Measurements from ENCODE around the gene PPEF2.
"Not testable (repeated sequence)": the region's sequence is repeated elsewhere in the genome, so short reads cannot be mapped to it uniquely, and the experiment has no call there.

Gene PPEF2, protein sequence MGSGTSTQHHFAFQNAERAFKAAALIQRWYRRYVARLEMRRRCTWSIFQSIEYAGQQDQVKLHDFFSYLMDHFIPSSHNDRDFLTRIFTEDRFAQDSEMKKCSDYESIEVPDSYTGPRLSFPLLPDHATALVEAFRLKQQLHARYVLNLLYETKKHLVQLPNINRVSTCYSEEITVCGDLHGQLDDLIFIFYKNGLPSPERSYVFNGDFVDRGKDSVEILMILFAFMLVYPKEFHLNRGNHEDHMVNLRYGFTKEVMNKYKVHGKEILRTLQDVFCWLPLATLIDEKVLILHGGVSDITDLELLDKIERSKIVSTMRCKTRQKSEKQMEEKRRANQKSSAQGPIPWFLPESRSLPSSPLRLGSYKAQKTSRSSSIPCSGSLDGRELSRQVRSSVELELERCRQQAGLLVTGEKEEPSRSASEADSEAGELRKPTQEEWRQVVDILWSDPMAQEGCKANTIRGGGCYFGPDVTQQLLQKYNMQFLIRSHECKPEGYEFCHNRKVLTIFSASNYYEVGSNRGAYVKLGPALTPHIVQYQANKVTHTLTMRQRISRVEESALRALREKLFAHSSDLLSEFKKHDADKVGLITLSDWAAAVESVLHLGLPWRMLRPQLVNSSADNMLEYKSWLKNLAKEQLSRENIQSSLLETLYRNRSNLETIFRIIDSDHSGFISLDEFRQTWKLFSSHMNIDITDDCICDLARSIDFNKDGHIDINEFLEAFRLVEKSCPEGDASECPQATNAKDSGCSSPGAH

DNA sequence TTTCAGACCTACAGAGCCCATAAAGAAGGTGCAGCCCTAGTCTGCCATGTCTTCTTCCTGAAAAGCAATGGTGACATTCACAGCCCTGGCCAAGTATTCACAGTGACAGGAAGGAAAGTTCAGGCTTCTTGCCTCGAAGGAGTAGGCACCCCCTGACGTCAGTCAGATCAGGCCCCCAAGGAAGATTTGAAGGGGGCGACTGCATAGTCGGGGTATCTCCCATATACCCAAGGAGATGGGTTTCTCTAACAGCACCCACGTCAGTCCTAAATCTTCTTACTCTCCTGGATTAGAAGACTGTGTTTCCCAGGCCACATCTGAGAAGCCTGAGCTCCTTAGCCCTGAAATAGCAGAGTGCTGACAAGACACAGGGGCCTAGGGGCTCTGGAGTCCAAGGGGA, at the start of gene PPEF2:
PPEF2 (minus strand) TSS at position 101 of the 400 bp plus-strand sequence. CDS start 6,127 bp downstream, outside the sequence.
- DNase-seq (ENCODE audit: low read depth), result no peak

GRCh38 chr4:75950213-75950815, 48.1 kb upstream of the PPEF2 start:
- DNase-seq (ENCODE audit: low read depth), result no peak

DNA sequence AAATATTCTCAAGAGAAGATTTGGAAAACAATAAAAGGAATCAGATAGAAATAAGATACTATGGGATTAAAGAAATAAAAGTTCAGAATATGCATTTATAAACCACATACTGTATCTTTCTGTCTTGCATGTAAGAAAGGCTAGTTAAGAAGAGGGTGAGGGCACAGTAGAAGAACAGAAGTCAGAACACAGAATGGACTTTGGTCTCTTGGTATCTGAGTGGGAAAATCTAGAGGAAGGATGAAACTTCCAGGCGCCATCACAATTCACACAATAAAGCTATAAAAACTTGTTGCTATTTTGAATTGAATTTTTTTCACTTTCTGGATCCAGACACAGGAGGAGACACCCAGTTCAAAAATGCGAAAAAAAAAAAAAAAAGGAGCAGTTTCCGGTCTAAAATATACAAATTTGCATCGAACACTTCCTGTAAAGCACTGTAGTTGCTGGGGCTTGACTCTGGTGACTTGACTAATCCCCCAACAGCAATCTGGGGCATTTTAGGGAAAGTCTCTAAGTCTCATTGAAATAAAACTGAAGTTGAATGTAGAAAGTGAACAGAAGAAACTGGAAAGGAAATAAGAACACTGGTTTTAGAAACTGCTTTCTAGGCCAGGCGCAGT, 46.7 kb upstream of the PPEF2 start:
- DNase-seq (ENCODE audit: low read depth), result no peak

DNA sequence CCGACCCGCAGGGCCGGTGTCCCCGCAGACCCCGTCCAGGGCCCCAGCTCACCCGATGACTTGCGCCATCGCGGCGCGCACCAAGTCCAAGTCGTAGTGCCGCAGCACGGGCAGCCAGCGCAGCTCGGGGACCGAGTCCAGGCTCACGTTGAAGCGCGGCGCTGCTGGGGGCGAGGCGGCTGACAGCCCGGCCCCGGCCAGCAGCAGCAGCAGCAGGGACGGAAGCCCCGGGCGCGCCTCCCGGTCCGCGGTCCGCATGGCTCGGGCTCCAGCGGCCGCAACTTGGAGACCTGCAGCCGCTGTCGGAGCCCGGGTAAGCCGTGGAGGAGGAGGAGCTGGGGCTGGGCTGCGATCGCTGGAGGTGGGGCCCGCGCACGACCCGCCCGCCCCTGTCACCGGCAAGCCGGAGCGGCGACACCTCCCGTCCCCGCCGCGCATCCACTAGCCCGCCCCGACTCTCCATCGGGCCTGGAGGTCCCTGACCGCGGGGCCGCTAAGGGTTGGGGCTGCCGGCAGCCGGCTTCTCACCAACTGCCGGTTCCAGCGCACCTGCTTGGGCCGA, 38.5 kb upstream of the PPEF2 start, which contains the start of gene NAAA:
NAAA (minus strand) TSS at position 322 of the 562 bp plus-strand sequence; CDS start at position 258, 64 bp downstream.
- peak; percentile 81 for DNase-seq (ENCODE audit: low read depth)

- peak; percentile 69 for DNase-seq (ENCODE audit: low read depth)
These were observed 37.8 kb upstream of the PPEF2 start for GRCh38 chr4:75939890-75940691.

GRCh38 chr4:75935628-75936027, 33.4 kb upstream of the PPEF2 start:
- DNase-seq (ENCODE audit: low read depth), result no peak

DNA sequence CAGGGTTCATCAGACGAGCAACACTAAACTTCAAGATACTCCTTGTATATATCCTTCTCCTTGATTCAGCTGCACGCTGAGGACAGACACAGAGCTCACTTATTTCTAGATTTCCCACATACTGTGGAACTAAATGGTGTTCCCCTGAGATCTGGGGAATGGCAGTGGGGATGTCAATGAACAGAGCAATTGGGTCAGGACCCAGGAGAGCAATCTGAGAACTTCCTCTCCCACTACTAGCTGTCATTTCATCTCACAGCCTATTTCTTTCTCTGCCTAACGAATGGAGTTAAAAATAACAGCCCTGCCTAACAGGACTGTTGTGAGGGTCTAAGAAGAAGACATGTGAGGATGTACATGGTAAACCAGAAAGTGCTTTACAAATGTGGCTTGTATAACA, 27.9 kb upstream of the PPEF2 start:
- DNase-seq (ENCODE audit: low read depth), result no peak

DNA sequence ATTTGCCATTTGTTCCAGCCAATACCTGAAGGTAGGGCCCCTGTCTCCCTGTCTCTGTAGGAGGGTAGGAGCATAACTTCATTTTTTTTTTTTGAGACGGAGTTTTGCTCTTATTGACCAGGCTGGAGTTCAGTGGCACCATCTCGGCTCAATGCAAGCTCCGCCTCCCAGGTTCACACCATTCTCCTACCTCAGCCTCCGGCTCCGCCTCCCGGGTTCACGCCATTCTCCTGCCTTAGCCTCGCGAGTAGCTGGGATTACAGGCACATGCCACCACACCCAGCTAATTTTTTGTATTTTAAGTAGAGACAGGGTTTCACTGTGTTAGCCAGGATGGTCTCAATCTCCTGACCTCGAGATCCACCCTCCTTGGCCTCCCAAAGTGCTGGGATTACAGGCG, 22.7 kb upstream of the PPEF2 start:
- DNase-seq (ENCODE audit: low read depth), result not testable (repeated sequence)

GRCh38 chr4:75924309-75924827, 22.1 kb upstream of the PPEF2 start:
- no peak for DNase-seq (ENCODE audit: low read depth)

- no peak for DNase-seq (ENCODE audit: low read depth)
These were observed 20.3 kb upstream of the PPEF2 start for GRCh38 chr4:75922588-75922987.

DNA sequence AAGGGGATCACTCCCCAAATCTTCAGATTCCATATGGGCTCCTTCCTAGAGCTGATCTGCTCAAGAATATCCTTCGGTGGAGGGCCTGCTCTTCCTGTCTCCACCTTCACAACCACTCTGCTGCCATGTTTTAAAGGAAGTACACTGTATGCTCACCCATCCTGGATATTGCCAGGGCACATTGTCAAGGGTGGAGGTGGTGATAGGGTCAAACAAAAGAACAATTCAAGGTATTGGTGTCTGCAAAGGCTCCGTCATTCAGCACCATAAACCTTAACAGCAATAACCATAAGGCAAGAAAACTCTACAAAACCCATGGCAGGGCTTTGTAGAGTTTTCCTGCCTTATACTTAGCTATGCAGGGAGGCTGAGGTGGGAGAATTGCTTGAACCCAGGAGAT, 19.7 kb upstream of the PPEF2 start:
- DNase-seq (ENCODE audit: low read depth), result no peak

- DNase-seq (ENCODE audit: low read depth), result no peak
These were observed 18.1 kb upstream of the PPEF2 start for GRCh38 chr4:75920327-75920726.

- DNase-seq (ENCODE audit: low read depth), result no peak
These were observed 17.7 kb upstream of the PPEF2 start for GRCh38 chr4:75919920-75920319.

GRCh38 chr4:75916091-75916661, 13.9 kb upstream of the PPEF2 start:
- DNase-seq (ENCODE audit: low read depth), result no peak

GRCh38 chr4:75912968-75913367, 10.7 kb upstream of the PPEF2 start:
- no peak for DNase-seq (ENCODE audit: low read depth)

GRCh38 chr4:75910831-75911230, 8.6 kb upstream of the PPEF2 start:
- DNase-seq (ENCODE audit: low read depth), result not testable (repeated sequence)

GRCh38 chr4:75909405-75909804, 7.2 kb upstream of the PPEF2 start:
- no peak for DNase-seq (ENCODE audit: low read depth)

DNA sequence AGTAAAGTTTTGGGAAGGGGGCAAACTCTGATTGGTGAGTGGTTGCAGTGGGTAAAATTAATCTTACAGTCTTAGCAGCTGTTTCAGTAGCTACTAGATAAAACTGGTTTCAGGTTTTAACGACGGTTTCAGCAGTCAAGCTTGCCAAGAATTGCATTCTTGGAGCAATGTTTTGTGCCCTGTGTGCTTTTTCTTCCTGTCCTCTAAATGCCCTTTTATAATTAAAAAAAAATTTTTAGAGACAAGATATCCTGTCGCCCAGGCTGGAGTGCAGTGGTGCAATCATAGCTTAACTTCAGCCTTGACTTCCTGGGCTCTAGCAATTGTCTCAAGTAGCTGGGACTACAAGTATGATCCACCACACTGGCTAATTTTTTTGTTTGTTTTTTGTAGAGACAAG, 6.3 kb upstream of the PPEF2 start:
- DNase-seq (ENCODE audit: low read depth), result no peak

DNA sequence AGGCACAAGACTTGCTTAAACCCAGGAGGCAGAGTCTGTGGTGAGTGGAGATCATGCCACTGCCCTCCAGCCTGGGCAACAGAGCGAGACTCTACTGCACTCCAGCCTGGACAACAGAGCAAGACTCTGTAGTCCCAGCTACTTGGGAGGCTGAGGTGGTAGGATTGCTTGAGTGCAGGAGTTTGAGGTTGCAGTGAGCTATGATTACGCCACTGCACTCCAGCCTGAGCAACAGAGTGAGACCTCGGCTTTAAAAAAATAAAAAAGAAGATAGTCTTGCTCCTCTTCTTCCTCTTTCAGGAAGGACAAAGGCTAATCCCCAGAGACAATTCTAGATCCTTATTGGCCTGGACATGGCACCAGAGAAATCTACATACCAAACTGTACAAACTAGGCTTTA, 5.7 kb upstream of the PPEF2 start:
- DNase-seq (ENCODE audit: low read depth), result no peak

DNA sequence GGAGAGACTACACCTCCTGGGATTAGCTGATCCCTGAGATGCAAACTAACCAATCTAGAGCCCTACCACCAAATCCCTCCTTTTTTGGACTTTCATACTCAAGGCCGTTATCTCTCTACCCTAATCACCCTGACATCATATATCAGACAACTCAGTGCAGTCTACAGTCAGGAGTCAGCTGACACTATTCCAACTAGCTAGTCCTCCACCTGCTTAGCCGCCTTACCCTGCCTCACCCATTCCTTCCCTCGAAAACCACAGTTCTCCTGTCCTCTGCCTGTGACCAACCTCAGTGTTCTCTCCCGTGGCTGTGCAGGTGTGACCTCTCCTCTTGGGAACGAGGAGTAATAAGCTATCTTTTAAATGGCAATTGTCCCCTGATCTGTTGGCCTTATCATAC, 1.8 kb upstream of the PPEF2 start:
- DNase-seq (ENCODE audit: low read depth), result no peak

DNA sequence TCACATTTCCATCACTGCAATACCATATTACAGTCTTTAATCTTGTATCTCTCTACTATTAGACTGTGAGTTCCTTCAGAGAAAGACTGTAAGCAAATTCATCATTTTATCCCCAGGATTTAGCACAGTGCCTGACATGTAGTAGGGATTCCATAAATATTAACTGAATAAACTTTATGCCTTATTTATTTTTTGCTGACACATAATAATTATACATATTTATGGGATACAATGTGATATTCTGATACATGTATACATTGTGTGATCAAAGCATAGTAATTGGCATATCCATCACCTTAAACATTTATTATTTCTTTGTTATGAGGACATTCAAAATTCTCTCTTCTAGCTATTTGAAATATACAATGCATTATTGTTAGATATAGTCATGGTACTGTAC, 3.7 kb downstream of the PPEF2 start:
- DNase-seq (ENCODE audit: low read depth), result no peak

All from activated T-cell treated with anti-CD3 and anti-CD28 coated beads for 48 hours (primary cell).